Keratinocyte (primary cell): ENCODE results near the gene ZDHHC3.

Experiments used
- EZH2 ChIP-seq: IDR thresholded peaks from one replicate; pipeline ENCODE4 v1.6.1; 2012; ENCODE audit warnings: inconsistent platforms, mild to moderate bottlenecking, low read length, moderate library complexity
- TF ChIP-seq, protein P1 (sequence below), 3 experiments: IDR thresholded peaks in 1 of 3; conservative IDR thresholded peaks in 1 of 3; optimal IDR thresholded peaks in 1 of 3; 2 replicates in 2 of 3; 3 replicates in 1 of 3; pipeline versions ENCODE3 to v1.5.1; 2011; ENCODE audit warnings: low read length in 3 of 3, mild to moderate bottlenecking in 3 of 3, moderate library complexity in 2 of 3, control low read depth in 1 of 3, inconsistent platforms in 1 of 3; ENCODE audit not compliant: insufficient read depth in 2 of 3; ENCODE audit errors: extremely low read depth in 1 of 3

- TF ChIP-seq, protein P1, sequence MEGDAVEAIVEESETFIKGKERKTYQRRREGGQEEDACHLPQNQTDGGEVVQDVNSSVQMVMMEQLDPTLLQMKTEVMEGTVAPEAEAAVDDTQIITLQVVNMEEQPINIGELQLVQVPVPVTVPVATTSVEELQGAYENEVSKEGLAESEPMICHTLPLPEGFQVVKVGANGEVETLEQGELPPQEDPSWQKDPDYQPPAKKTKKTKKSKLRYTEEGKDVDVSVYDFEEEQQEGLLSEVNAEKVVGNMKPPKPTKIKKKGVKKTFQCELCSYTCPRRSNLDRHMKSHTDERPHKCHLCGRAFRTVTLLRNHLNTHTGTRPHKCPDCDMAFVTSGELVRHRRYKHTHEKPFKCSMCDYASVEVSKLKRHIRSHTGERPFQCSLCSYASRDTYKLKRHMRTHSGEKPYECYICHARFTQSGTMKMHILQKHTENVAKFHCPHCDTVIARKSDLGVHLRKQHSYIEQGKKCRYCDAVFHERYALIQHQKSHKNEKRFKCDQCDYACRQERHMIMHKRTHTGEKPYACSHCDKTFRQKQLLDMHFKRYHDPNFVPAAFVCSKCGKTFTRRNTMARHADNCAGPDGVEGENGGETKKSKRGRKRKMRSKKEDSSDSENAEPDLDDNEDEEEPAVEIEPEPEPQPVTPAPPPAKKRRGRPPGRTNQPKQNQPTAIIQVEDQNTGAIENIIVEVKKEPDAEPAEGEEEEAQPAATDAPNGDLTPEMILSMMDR (optimal IDR thresholded peaks at IDR 0.05 in 1 of 3, IDR thresholded peaks at IDR 0.05 in 1 of 3, conservative IDR thresholded peaks at IDR 0.05 in 1 of 3; ENCODE audit: extremely low read depth in 1 of 3, insufficient read depth in 2 of 3, low read length in 3 of 3): no peak
- no peak for TF ChIP-seq EZH2
Observed at GRCh38 chr3:44926921-44927320, 49.1 kb downstream of the ZDHHC3 start.
